HG03354 (cell line): Measurements from ENCODE around the gene UBXN1.
A peak's percentile ranks its signal among the peaks of the same experiment; 100 is the strongest.
"Not testable (repeated sequence)": the region's sequence is repeated elsewhere in the genome, so short reads cannot be mapped to it uniquely, and the experiment has no call there.

Experiments used
- ATAC-seq: cut with Tn5 transposase; IDR thresholded peaks from one replicate; pipeline ENCODE4 v1.9.1; 2021; ENCODE audit warnings: mild to moderate bottlenecking; ENCODE audit not compliant: unreplicated experiment, poor library complexity, severe bottlenecking

UBXN1 gene

GRCh38 chr11:62677156-62677555 is 1.7 kb downstream of the UBXN1 start:
- no peak for ATAC-seq

DNA sequence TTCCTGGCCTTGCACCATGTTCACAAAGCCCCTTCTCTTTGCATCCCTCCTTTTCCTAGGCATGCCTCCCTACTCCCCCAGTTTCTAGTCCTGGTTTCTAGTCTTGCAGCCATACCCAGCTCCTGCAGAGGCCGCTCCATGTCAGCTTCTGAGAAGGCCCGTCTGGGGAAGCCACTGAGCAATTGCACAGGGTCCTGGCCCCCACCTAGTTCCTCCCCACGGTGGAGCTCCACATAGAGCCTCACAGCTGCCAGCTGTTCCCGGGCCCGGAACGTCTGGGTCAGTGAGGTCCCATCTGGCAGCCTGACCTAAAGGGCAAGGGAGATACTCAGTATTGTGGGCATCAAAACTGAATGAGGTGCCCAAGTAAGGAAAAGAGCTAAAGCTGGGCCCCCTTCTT is 2.2 kb downstream of the UBXN1 start:
- no peak for ATAC-seq

DNA sequence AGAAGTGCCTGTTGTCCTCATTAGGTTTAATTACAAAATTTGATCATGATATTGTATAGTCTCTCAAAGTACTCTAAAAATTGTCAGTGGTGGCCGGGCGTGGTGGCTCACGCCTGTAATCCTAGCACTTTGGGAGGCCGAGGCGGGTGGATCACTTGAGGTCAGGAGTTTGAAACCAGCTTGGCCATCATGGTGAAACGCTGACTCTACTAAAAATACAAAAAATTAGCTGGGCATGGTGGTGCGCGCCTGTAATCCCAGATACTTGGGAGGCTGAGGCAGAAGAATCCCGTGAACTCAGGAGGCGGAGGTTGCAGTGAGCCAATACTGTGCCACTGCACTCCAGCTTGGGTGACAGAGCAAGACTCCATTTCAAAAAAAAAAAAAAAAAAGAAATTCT is 3.5 kb downstream of the UBXN1 start:
- not testable (repeated sequence) for ATAC-seq

- no peak for ATAC-seq
Measured at GRCh38 chr11:62673196-62673525, 5.7 kb downstream of the UBXN1 start.

DNA sequence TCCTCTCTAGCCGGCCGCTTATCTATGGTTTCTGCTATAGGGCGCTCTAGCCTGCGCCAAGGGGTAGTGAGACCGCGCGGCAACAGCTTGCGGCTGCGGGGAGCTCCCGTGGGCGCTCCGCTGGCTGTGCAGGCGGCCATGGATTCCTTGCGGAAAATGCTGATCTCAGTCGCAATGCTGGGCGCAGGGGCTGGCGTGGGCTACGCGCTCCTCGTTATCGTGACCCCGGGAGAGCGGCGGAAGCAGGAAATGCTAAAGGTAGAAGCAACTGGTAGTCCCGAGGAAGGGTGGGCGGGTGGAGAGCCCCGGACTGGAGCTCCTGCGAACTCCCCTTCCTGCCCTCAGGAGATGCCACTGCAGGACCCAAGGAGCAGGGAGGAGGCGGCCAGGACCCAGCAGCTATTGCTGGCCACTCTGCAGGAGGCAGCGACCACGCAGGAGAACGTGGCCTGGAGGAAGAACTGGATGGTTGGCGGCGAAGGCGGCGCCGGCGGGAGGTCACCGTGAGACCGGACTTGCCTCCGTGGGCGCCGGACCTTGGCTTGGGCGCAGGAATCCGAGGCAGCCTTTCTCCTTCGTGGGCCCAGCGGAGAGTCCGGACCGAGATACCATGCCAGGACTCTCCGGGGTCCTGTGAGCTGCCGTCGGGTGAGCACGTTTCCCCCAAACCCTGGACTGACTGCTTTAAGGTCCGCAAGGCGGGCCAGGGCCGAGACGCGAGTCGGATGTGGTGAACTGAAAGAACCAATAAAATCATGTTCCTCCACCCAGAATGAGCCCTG is 7.1 kb downstream of the UBXN1 start, which contains the start of the genes LBHD1 and UQCC3:
Gene LBHD1, minus strand, starts transcription at position 660 of the 782 bp plus-strand sequence. CDS start 2,236 bp downstream, outside the sequence.
Gene UQCC3, plus strand, starts transcription at position 66 of the 782 bp plus-strand sequence. Its CDS starts 73 bp downstream, at position 139.
- peak; percentile 69 for ATAC-seq

DNA sequence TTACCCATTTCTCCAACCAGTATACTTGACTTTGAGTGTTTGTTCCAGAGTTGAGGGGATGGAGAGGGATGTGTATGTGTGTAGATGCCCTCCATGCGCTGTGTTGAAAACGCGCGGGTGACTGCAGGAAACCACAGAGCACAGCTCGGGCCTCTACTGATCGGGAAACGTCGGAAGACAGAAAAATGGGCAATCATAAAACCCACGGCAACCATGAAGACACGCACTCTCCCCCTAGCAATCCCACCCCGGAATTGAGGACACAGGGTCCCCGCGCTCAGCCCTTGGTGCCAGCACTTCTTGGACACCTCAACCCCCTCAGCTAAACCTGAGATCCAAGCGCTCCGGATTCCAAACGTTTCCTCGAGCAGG is 7.7 kb downstream of the UBXN1 start:
- ATAC-seq: no peak

DNA sequence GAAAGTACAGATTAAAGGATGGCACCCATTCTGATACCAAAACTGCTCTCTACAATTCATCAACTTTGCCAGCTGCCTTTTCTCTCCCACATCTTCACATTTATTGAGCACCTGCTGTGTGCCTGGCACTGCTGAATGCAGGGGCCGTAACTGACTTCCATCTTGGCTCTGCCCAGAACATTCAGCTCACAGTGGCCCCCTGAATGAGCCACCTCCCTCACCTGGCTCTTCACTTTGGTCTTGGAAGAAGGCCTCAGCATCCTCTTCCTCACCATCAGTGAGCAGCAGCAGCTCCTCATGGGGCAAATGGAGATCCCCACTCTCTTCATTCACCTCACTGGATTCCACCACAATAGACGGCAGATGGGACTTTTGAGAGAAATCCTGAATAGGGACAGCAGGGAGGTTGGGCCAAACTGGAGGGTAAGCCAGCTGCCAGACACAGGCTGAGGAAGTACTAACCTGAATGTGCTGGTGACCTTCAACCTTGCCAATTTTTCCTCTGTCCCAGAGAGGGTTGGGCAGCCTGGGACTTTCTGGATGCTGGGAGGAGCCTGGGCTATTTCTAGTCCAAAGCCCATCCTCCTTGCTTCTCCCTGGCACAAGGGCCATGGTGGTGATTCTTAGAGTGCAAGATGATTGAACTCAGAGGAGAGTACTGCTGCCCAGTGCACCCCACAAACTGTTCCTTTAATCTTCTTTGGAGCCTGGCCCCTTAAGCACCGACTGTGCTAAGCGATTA is 9.3 kb downstream of the UBXN1 start:
- ATAC-seq: no peak

DNA sequence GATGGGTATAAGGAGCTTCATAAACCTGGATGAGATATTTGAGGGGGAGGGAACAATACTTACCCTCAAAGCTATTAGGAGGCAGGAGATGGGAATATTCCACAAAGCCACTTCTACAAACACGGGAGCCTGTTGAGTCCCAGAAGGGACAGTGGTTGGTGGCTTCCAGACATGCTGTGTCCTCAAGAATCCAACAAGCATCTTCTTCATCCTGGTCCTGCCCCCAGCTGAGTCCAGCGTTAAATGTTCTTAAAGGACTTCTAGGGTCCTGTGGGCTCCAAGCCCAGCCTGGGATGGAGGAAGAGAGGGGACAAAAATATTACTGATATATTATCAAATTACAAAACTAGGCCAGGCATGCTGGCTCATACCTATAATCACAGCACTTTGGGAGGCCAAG is 11.4 kb downstream of the UBXN1 start:
- ATAC-seq: no peak

DNA sequence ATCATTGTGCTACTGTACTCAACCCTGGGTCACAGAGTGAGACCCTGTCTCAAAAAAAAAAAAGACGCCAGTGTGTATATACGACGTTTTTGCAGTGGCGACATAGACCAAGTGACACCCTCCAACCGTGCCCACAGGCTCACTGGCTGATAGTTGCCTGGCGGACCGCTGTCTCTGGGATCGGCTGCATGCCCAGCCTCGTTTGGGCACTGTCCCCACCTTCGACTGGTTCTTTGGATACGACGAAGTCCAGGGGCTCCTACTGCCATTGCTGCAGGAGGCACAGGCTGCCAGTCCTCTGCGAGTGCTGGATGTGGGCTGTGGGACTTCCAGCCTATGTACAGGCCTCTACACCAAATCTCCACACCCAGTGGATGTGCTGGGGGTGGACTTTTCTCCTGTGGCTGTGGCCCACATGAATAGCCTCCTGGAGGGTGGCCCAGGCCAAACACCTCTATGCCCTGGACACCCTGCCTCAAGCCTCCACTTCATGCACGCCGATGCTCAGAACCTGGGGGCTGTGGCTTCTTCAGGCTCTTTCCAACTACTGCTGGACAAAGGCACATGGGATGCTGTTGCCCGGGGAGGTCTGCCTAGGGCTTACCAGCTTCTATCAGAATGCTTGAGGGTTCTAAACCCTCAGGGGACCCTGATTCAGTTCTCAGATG is 12.5 kb downstream of the UBXN1 start:
- ATAC-seq: no peak

GRCh38 chr11:62665599-62666258 is 13.1 kb downstream of the UBXN1 start:
- ATAC-seq: peak; percentile 11

DNA sequence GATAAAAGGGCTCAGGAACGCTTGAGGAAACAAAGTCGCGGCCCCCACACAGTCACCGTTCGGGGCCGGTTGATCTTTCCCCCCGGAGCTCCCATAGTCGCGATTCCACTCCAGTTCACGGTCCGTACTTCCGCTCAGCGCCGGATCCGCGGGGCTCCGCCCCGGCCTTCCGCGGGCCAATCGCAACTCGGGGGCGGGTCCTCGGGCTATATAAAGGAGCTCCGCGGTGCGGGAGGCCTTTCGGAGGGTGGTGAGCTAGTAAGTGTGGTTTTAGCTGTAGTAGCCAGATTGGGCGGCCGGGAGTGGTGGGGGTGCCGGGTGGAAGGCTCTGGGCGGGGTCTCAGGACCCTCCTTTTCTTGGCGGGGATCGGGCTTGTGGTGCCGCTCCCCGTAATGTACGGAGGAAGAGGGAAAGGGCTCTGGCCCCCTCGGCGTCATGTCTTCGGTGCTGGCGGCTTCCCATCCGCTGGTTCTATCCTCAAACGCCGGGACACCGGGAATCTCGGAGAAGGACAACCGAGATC is 13.7 kb downstream of the UBXN1 start, which contains the start of the genes C11orf98 and CSKMT:
Gene C11orf98, minus strand, starts transcription at position 136 of the 524 bp plus-strand sequence. Its CDS starts 41 bp downstream, at position 95.
Gene CSKMT, plus strand, starts transcription at position 238 of the 524 bp plus-strand sequence. CDS start 568 bp downstream, outside the sequence.
- peak; percentile 82 for ATAC-seq

- ATAC-seq: peak; percentile 51
Measured at GRCh38 chr11:62664405-62665074, 14.3 kb downstream of the UBXN1 start.

- ATAC-seq: no peak
Measured at GRCh38 chr11:62656796-62657429, 22.0 kb downstream of the UBXN1 start.

DNA sequence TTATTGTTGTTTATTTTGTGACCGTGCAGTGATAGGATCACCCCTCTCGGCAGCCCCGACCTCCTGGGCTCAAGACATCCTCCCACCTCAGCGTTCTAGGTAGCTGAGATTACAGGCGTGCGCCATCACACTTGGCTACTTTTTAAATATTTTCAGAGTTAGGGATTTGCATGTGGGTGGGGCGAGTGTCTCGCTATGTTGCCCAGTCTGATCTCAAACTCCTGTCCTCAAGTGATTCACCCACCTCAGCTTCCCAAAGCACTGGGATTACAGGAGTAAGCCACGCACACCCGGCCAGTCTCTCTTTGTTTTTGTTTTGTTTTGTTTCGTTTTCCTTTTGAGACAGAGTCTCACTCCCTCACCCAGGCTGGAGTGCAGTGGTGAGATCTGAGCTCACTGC is 24.6 kb downstream of the UBXN1 start:
- ATAC-seq: no peak

DNA sequence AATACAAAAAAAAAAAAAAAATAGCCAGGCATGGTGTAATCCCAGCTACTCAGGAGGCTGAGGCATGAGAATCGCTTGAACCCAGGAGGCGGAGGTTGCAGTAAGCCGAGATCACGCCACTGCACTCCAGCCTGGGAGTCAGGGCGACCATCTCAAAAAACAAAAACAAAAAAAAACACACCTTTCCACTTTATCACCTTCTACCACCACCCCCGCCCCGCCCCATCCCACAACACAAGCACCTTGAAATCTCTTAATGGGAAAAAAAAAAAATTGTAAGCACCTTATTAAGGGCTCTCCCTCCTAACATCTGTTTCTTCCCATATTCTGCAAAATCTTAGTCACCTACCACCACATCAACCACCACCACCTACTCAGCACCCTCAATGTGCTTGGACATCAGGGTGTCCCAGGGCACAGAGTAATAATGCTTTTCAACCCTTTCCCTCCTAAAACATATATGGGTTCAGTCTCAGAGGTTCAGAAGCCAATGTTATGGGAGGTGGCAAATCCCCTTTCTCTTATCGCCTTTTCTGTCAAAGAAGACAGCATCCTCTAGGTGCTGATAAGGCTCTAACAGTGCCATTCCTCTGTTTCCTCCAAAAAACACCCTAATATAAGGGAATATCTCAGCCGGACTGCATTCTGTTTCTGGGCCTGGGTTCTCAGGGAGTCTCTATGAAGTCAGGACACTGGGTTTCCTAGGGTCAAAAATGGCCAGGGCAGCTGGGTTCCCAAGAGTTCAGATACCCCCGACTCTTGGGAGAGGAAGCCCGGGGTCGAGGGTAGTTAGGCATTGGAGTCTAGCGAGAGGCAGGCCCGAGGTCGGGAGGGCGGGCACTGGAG is 26.5 kb downstream of the UBXN1 start:
- ATAC-seq: no peak

GRCh38 chr11:62650283-62650682 is 28.6 kb downstream of the UBXN1 start:
- ATAC-seq: not testable (repeated sequence)

- no peak for ATAC-seq
Measured at GRCh38 chr11:62649486-62649885, 29.4 kb downstream of the UBXN1 start.

- ATAC-seq: no peak
Measured at GRCh38 chr11:62648967-62649364, 29.9 kb downstream of the UBXN1 start.
